GM12873 (cell line): Measurements from ENCODE around the gene ADAMTS14.

Experiments
- CTCF ChIP-seq: IDR thresholded peaks from 2 replicates; pipeline ENCODE4 v1.5.1; 2012; ENCODE audit warnings: low read depth, mild to moderate bottlenecking, moderate library complexity, low read length, control low read depth; ENCODE audit not compliant: insufficient read depth; ENCODE audit errors: missing control alignments

The ADAMTS14 gene

GRCh38 chr10:70782746-70783680, 110.7 kb downstream of the ADAMTS14 start:
- no peak for TF ChIP-seq CTCF

- no peak for TF ChIP-seq CTCF
Measured at GRCh38 chr10:70784016-70784415, 111.7 kb downstream of the ADAMTS14 start.

GRCh38 chr10:70784471-70784870, 112.2 kb downstream of the ADAMTS14 start:
- TF ChIP-seq CTCF = no peak

- no peak for TF ChIP-seq CTCF
Measured at GRCh38 chr10:70785190-70785589, 112.9 kb downstream of the ADAMTS14 start, which contains the start of gene TBATA. TBATA (minus strand) TSS chr10:70785377; CDS start chr10:70783379, 1,998 bp downstream.

GRCh38 chr10:70786799-70787415, 114.6 kb downstream of the ADAMTS14 start:
- TF ChIP-seq CTCF = no peak

GRCh38 chr10:70791386-70792039, 119.2 kb downstream of the ADAMTS14 start:
- no peak for TF ChIP-seq CTCF

GRCh38 chr10:70795613-70796012, 123.3 kb downstream of the ADAMTS14 start:
- TF ChIP-seq CTCF = no peak
